ENCODE results near the gene CKAP5. TPM values are rescaled to one million over a fixed set of nuclear protein-coding genes. Genes with fewer than 3 reads are reported as not detected.

Gene CKAP5
- total RNA-seq = 87.2 and 96.4 TPM in 2 replicates

DNA sequence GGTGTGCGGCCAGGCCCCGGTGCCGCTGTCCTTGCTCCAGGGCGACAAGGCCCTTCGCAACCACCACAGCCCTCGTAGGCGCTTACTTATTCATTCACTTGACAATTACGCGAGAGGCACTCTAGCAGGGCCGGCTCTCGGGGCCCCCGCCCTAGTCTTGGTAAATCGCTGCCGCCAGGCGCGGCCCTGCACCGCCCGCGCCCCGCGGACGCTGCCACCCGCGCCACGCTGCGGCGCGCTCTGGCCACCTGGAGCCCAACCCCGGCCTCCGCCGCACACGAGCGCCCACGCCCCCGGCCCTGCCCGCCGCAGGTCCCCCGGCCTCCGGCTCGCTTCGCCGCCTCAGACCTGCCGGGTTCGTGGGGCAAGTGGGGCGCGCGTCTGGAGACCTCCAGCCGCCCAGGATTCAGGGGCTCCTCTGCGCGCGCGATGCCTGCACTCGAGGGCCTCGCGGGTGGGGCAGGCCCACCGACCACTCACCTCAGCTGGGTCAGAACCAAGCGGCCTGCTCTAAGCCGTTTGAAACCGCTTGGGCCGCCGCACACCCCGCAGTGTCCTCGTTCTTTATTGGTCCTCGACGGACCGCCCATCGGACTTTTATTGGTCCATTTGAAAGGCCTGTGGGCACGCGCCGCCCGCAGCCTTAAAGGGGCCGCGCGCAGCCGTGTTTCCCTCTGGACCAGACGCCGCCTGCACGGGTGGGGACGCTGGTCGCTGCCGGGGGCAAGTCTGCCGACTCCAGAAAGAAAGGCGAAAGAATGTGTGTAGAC lies at the start of gene CKAP5:
Gene CKAP5, minus strand, starts transcription at position 541 of the 770 bp plus-strand sequence. CDS start 25,049 bp downstream, outside the sequence.

DNA sequence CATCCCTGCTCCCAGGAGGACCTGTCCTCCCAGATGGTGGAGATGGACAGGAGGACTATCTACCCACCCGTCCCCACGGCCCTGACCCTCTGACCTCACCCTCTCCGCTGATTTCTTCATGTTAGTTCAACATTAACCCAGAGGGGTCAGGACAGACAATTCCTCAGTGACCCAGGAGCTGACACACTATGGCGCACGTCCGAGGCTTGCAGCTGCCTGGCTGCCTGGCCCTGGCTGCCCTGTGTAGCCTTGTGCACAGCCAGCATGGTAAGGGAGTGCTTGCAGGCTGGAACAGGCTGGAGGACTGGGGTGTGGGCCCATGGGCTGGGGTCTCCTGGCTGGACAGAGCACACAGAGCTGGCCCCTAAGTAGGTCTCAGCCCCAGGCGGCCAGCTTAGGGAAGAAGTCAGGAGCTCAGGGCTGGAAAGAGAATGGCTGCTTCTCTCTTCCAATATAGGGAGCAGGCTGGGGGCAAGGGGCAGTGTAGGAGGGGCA lies 127.0 kb downstream of the CKAP5 start, which contains the start of gene F2:
Gene F2, plus strand, starts transcription at position 166 of the 495 bp plus-strand sequence. Its CDS starts 23 bp downstream, at position 189.

GRCh38 chr11:46700241-46701077 lies 145.6 kb downstream of the CKAP5 start, which contains the start of the genes ARHGAP1 and ZNF408:
Gene ARHGAP1, minus strand, starts transcription at chr11:46700619. Its CDS starts 4,512 bp downstream, at chr11:46696107.
Gene ZNF408, plus strand, starts transcription at chr11:46701031. Its CDS starts 17 bp downstream, at chr11:46701048.

Other genes starting within 250 kb of the CKAP5 start
- gene HARBI1, start 229.1 kb downstream of the CKAP5 start, total RNA-seq = 3.8 and 4.6 TPM in 2 replicates
- gene ATG13, start 228.7 kb downstream of the CKAP5 start, total RNA-seq = 91.4 and 98.3 TPM in 2 replicates
- gene ARHGAP1, start 145.7 kb downstream of the CKAP5 start, total RNA-seq = 81.7 and 86.8 TPM in 2 replicates
- 6.5 and 10.1 TPM in 2 replicates for gene ZNF408, start 145.2 kb downstream of the CKAP5 start, total RNA-seq
- gene F2, start 127.1 kb downstream of the CKAP5 start, total RNA-seq = not detected in 2 replicates
- 6.9 and 8.1 TPM in 2 replicates for gene LRP4, start 72.3 kb upstream of the CKAP5 start, total RNA-seq
- gene CSTPP1, start 90.5 kb upstream of the CKAP5 start, total RNA-seq = 21.5 and 23.6 TPM in 2 replicates